HCT116 (cell line): ENCODE measurements around the gene MLC1. TPM values are rescaled to one million over a fixed set of nuclear protein-coding genes. Genes with fewer than 3 reads are reported as not detected.

Experiments used
- ATAC-seq: fragments of 200-7000 bp; cut with Tn5 transposase; 2 replicates; pipeline ENCODE4 v1.9.1; 2020; ENCODE audit warnings: mild to moderate bottlenecking, moderate library complexity
- BruUV-seq: library from RNA; stranded (reverse); fragments of 400-500 nt; replicated peaks from 2 replicates; lab custom pipeline; 2021; lab: Mats Ljungman, UMichigan
- CTCF ChIA-PET: fragments of 300-600 bp; sonication (Branson Sonifier 250); formaldehyde crosslinking; loops from one replicate; lab custom pipeline; 2021; ENCODE audit warnings: antibody characterized with exemption; lab: Charles Lee
- POLR2A ChIA-PET: fragments of 300-600, 350-600 bp; sonication (Branson Sonifier 250); formaldehyde crosslinking; loops from one replicate; lab custom pipeline; 2021; ENCODE audit warnings: antibody characterized with exemption; lab: Charles Lee
- RAD21 ChIA-PET, 2 experiments: fragments of 300-600 bp; sonication (Branson Sonifier 250); formaldehyde crosslinking; loops; one replicate each; lab custom pipeline; 2023; ENCODE audit warnings: low total read pairs in 2 of 2; ENCODE audit not compliant: uncharacterized antibody in 2 of 2, unreplicated experiment in 2 of 2, low non-redundant PET in 1 of 2; lab: Charles Lee
- DNase-seq: peaks from one replicate; pipeline ENCODE4 v3.0.0-alpha.2; 2010; ENCODE audit warnings: low read depth, low spot score
- H2AFZ ChIP-seq: fragments of 200-600 bp; shearing (Covaris generic), sonication (generic); 2 replicates; pipeline ENCODE4 v1.6.1; 2017; ENCODE audit warnings: low read depth, mixed run types, mixed read lengths, antibody characterized with exemption, low read length; ENCODE audit not compliant: poor library complexity, severe bottlenecking
- H3K27ac ChIP-seq: 2 replicates; pipeline ENCODE4 v1.5.1; 2012; ENCODE audit warnings: low read depth, low read length
- H3K27me3 ChIP-seq: fragments of 200-600 bp; sonication (generic); 2 replicates; pipeline ENCODE4 v1.6.1; 2016; ENCODE audit warnings: mixed run types, low read length, mixed read lengths; ENCODE audit not compliant: insufficient read depth
- H3K36me3 ChIP-seq, 2 experiments: fragments of 200-500 bp in 1 of 2; fragments of 200-600 bp in 1 of 2; sonication (Bioruptor generic) in 1 of 2; sonication (generic) in 1 of 2; 2 replicates each; pipeline versions ENCODE4 v1.5.1 to v1.6.1; 2014 to 2016; ENCODE audit warnings: low read length in 2 of 2, inconsistent platforms in 1 of 2, mixed read lengths in 1 of 2, mixed run types in 1 of 2; ENCODE audit not compliant: insufficient read depth in 2 of 2, control insufficient read depth in 1 of 2
- H3K4me1 ChIP-seq, 2 experiments: fragments of 200-600 bp in 1 of 2; sonication (generic) in 1 of 2; 2 replicates each; pipeline versions ENCODE4 v1.5.1 to v1.6.1; 2012 to 2017; ENCODE audit warnings: low read length in 2 of 2, inconsistent platforms in 1 of 2, mild to moderate bottlenecking in 1 of 2, mixed read lengths in 1 of 2, mixed run types in 1 of 2, moderate library complexity in 1 of 2; ENCODE audit not compliant: insufficient read depth in 2 of 2, control insufficient read depth in 1 of 2
- H3K4me2 ChIP-seq: fragments of 200-600 bp; sonication (generic); 2 replicates; pipeline ENCODE4 v1.6.1; 2017; ENCODE audit warnings: mixed run types, low read length, mixed read lengths
- H3K4me3 ChIP-seq, 2 experiments: fragments of 200-600 bp in 1 of 2; sonication (generic) in 1 of 2; replicated peaks in 1 of 2; 2 replicates each; pipeline ENCODE4 v1.5.1; 2011 to 2016; ENCODE audit warnings: low read length in 2 of 2, control low read depth in 1 of 2, low read depth in 1 of 2, mild to moderate bottlenecking in 1 of 2, mixed read lengths in 1 of 2, mixed run types in 1 of 2
- H3K79me2 ChIP-seq: fragments of 200-600 bp; sonication (generic); 2 replicates; pipeline ENCODE4 v1.6.1; 2017; ENCODE audit warnings: mild to moderate bottlenecking, mixed run types, low read length, moderate library complexity, mixed read lengths; ENCODE audit not compliant: insufficient read depth
- H3K9ac ChIP-seq: fragments of 200-600 bp; sonication (generic); 2 replicates; pipeline ENCODE4 v1.6.1; 2016; ENCODE audit warnings: low read length, mixed read lengths
- H3K9me2 ChIP-seq: fragments of 200-600 bp; sonication (generic), shearing (Covaris generic); 2 replicates; pipeline ENCODE4 v1.6.1; 2017; ENCODE audit warnings: mixed run types, mild to moderate bottlenecking, moderate library complexity; ENCODE audit not compliant: insufficient read depth
- H3K9me3 ChIP-seq, 2 experiments: fragments of 200-500 bp in 1 of 2; fragments of 200-600 bp in 1 of 2; sonication (Bioruptor generic) in 1 of 2; sonication (generic) in 1 of 2; 2 replicates each; pipeline ENCODE4 v1.6.1; 2014 to 2017; ENCODE audit warnings: low read length in 2 of 2, mixed read lengths in 2 of 2, inconsistent platforms in 1 of 2, low read depth in 1 of 2, mild to moderate bottlenecking in 1 of 2, mixed run types in 1 of 2, moderate library complexity in 1 of 2; ENCODE audit not compliant: control insufficient read depth in 1 of 2, insufficient read depth in 1 of 2
- H4K20me1 ChIP-seq: fragments of 200-600 bp; sonication (generic), shearing (Covaris generic); 2 replicates; pipeline ENCODE4 v1.6.1; 2017; ENCODE audit warnings: mixed run types, mild to moderate bottlenecking, moderate library complexity; ENCODE audit not compliant: insufficient read depth
- ATF3 ChIP-seq: IDR thresholded peaks from 2 replicates; pipeline ENCODE4 v1.6.1; 2012
- CBX3 ChIP-seq: IDR thresholded peaks from 2 replicates; pipeline ENCODE4 v1.6.1; 2012; ENCODE audit warnings: low read depth
- CEBPB ChIP-seq: IDR thresholded peaks from 2 replicates; pipeline ENCODE4 v1.6.1; 2012; ENCODE audit warnings: low read depth
- EGR1 ChIP-seq: IDR thresholded peaks from 2 replicates; pipeline ENCODE4 v1.6.1; 2012; ENCODE audit warnings: low read depth
- ELF1 ChIP-seq: IDR thresholded peaks from 2 replicates; pipeline ENCODE4 v1.6.1; 2012; ENCODE audit warnings: low read depth, borderline replicate concordance
- EZH2phosphoT487 ChIP-seq: fragments of 200-600 bp; IDR thresholded peaks from 2 replicates; pipeline ENCODE4 v1.6.1; 2018; ENCODE audit warnings: antibody characterized with exemption, borderline replicate concordance
- MAX ChIP-seq: IDR thresholded peaks from 2 replicates; pipeline ENCODE4 v1.6.1; 2012
- POLR2A ChIP-seq: IDR thresholded peaks from 2 replicates; pipeline ENCODE4 v1.7.0; 2011; ENCODE audit warnings: borderline replicate concordance; ENCODE audit not compliant: insufficient read depth, insufficient read length; ENCODE audit errors: extremely low read depth
- POLR2AphosphoS5 ChIP-seq: IDR thresholded peaks from 2 replicates; pipeline ENCODE4 v1.6.1; 2011; ENCODE audit warnings: mild to moderate bottlenecking, low read depth, low read length, moderate library complexity
- RAD21 ChIP-seq: IDR thresholded peaks from 2 replicates; pipeline ENCODE4 v1.6.1; 2012; ENCODE audit warnings: low read depth, mild to moderate bottlenecking
- REST ChIP-seq: IDR thresholded peaks from 2 replicates; pipeline ENCODE4 v1.6.1; 2012; ENCODE audit warnings: low read depth
- SIN3A ChIP-seq: IDR thresholded peaks from 2 replicates; pipeline ENCODE4 v1.6.1; 2012; ENCODE audit warnings: low read depth
- SP1 ChIP-seq: IDR thresholded peaks from 2 replicates; pipeline ENCODE4 v1.6.1; 2012; ENCODE audit warnings: low read depth
- SRF ChIP-seq: IDR thresholded peaks from 2 replicates; pipeline ENCODE4 v1.6.1; 2012; ENCODE audit warnings: low read depth
- TCF7L2 ChIP-seq: IDR thresholded peaks from 2 replicates; pipeline ENCODE4 v1.7.0; 2011; ENCODE audit warnings: borderline replicate concordance, inconsistent platforms; ENCODE audit not compliant: insufficient read depth, insufficient read length; ENCODE audit errors: extremely low read depth
- YY1 ChIP-seq: IDR thresholded peaks from 2 replicates; pipeline ENCODE4 v1.6.1; 2011; ENCODE audit warnings: low read length, low read depth, moderate library complexity, mild to moderate bottlenecking; ENCODE audit not compliant: insufficient replicate concordance; ENCODE audit errors: extremely low read depth
- ZBTB33 ChIP-seq: IDR thresholded peaks from 2 replicates; pipeline ENCODE4 v1.6.1; 2011; ENCODE audit warnings: mild to moderate bottlenecking, low read length, moderate library complexity; ENCODE audit not compliant: insufficient replicate concordance; ENCODE audit errors: extremely low read depth
- ZNF274 ChIP-seq: fragments of 200-500 bp; sonication (Bioruptor generic); IDR thresholded peaks from 2 replicates; pipeline ENCODE4 v1.6.1; 2014; ENCODE audit warnings: mild to moderate bottlenecking, low read depth, low read length, inconsistent platforms
- intact Hi-C: fragments of 100-400 bp; cut with micrococcal nuclease; formaldehyde crosslinking; loops from 2 replicates; pipeline ENCODE4 v1.10.0; 2022
- total RNA-seq: library from RNA; stranded (reverse); gene quantifications from one replicate; pipeline ENCODE4 v1.2.1, GENCODE V29; 2021; ENCODE audit not compliant: unreplicated experiment

The MLC1 gene
- total RNA-seq, 1 experiment from 2014 or later: not detected

- Histone ChIP-seq H3K36me3 (no peaks in the 10 kb centered on the region), H3K4me2 (no peak within 1 kb of the TSS), H3K79me2 (no peaks in the 10 kb centered on the region), H4K20me1 (no peaks in the 10 kb centered on the region), H3K9ac (no peak within 1 kb of the TSS), H3K9me3 (no peaks in the 10 kb centered on the region), H3K4me3 (no peak within 1 kb of the TSS), H3K4me1 (no peaks in the 10 kb centered on the region), H3K27me3 (no peaks in the 10 kb centered on the region), H3K27ac (no peak within 1 kb of the TSS), H3K9me2 (no peaks in the 10 kb centered on the region)
- ChIA-PET POLR2A (no interaction called here), RAD21 (interaction anchor here in 1 of 2 experiments (0.8 kb wide), 1 partner anchor 78 kb away, joined by 3 read pairs; no protein-coding TSS in a partner anchor)
- no TSS peak for BruUV-seq
- ATAC-seq (no peak), DNase-seq (no peak)
- TF ChIP-seq ZBTB33 (no peak), YY1 (no peak), EGR1 (no peak), ATF3 (no peak), ZNF274 (no peak), RAD21 (no peak), MAX (no peak), SP1 (no peak), ELF1 (no peak), CEBPB (no peak), SIN3A (no peak), REST (no peak), POLR2A (no peak), EZH2phosphoT487 (no peak), SRF (no peak), POLR2AphosphoS5 (no peak), CBX3 (no peak), TCF7L2 (no peak)
- TF ChIP-seq, all 23 proteins: peak for 0
- intact Hi-C loops: no loop called here
- CTCF ChIA-PET: no interaction called here
- no peak within 1 kb of the TSS for H2AFZ ChIP-seq
Measured at GRCh38 chr22:50058061-50058905, 26.9 kb downstream of the MLC1 start, which contains the start of gene TTLL8. TSS of gene TTLL8 (minus strand) at chr22:50058298.
